ENCODE data around the gene MBNL2. TPM values are rescaled to one million over a fixed set of nuclear protein-coding genes. Genes with fewer than 3 reads are reported as not detected.

The MBNL2 gene
- total RNA-seq, 1 experiment from 2014 or later = 0.85 TPM

DNA sequence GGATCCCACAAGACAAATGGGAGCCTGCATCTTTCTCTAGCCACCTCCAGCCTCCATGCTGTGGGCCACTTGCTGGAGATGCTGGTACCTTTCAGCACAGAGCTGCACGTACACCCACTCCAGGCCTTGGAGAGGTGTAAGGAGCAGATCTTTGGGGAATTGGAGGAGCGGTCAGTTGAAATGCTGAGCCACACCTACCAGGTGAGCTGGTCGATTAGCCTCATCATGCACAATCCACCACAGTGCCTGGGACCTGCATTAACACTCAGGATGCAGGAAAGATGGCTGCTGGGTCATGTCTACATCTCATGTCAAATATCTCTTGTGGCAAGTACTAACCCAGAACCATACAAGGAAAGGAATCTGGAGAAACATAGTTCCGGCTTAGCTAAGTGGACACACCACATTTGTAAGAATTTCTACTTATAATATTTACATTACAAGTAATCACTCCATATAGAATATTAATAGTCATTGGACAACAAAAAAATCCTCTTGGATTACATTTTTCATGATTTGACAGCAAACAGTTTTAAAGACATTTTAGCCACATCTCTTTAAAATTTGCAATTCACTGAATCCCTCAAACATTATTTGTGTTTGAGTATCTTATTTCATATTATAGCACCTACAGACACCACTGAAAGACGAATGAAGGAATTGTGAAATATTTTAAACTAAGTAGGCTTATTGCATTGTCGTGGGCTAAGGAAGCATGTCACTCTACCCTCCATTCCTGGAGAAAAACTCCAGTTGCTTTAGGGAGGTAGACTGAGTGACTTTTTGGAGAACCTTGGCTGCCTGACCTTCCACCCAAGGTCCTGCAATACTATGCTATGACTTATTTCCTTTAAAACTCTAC is 21.8 kb upstream of the MBNL2 start (continued):
- TF ChIP-seq, protein P1, sequence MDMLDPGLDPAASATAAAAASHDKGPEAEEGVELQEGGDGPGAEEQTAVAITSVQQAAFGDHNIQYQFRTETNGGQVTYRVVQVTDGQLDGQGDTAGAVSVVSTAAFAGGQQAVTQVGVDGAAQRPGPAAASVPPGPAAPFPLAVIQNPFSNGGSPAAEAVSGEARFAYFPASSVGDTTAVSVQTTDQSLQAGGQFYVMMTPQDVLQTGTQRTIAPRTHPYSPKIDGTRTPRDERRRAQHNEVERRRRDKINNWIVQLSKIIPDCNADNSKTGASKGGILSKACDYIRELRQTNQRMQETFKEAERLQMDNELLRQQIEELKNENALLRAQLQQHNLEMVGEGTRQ (CRISPR knock-in tag; IDR thresholded peaks at IDR 0.05) = no peak
- no peak for TF ChIP-seq TEAD4 (CRISPR knock-in tag; IDR thresholded peaks at IDR 0.05)
- TF ChIP-seq, protein P2, sequence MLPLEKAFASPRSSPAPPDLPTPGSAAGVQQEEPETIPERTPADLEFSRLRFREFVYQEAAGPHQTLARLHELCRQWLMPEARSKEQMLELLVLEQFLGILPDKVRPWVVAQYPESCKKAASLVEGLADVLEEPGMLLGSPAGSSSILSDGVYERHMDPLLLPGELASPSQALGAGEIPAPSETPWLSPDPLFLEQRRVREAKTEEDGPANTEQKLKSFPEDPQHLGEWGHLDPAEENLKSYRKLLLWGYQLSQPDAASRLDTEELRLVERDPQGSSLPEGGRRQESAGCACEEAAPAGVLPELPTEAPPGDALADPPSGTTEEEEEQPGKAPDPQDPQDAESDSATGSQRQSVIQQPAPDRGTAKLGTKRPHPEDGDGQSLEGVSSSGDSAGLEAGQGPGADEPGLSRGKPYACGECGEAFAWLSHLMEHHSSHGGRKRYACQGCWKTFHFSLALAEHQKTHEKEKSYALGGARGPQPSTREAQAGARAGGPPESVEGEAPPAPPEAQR (CRISPR knock-in tag; IDR thresholded peaks at IDR 0.05) = no peak
- no peak for TF ChIP-seq RORB (CRISPR knock-in tag; IDR thresholded peaks at IDR 0.05)
- TF ChIP-seq, protein P3, sequence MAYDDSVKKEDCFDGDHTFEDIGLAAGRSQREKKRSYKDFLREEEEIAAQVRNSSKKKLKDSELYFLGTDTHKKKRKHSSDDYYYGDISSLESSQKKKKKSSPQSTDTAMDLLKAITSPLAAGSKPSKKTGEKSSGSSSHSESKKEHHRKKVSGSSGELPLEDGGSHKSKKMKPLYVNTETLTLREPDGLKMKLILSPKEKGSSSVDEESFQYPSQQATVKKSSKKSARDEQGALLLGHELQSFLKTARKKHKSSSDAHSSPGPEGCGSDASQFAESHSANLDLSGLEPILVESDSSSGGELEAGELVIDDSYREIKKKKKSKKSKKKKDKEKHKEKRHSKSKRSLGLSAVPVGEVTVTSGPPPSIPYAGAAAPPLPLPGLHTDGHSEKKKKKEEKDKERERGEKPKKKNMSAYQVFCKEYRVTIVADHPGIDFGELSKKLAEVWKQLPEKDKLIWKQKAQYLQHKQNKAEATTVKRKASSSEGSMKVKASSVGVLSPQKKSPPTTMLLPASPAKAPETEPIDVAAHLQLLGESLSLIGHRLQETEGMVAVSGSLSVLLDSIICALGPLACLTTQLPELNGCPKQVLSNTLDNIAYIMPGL (CRISPR knock-in tag; IDR thresholded peaks at IDR 0.05) = no peak
- TF ChIP-seq, protein P4, sequence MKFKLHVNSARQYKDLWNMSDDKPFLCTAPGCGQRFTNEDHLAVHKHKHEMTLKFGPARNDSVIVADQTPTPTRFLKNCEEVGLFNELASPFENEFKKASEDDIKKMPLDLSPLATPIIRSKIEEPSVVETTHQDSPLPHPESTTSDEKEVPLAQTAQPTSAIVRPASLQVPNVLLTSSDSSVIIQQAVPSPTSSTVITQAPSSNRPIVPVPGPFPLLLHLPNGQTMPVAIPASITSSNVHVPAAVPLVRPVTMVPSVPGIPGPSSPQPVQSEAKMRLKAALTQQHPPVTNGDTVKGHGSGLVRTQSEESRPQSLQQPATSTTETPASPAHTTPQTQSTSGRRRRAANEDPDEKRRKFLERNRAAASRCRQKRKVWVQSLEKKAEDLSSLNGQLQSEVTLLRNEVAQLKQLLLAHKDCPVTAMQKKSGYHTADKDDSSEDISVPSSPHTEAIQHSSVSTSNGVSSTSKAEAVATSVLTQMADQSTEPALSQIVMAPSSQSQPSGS (CRISPR knock-in tag; IDR thresholded peaks at IDR 0.05; ENCODE audit: borderline replicate concordance, low read depth) = no peak
- no peak for TF ChIP-seq ESRRA (CRISPR knock-in tag; IDR thresholded peaks at IDR 0.05; ENCODE audit: borderline replicate concordance)
- TF ChIP-seq SMAD3 (CRISPR knock-in tag; IDR thresholded peaks at IDR 0.05; ENCODE audit: borderline replicate concordance) = no peak
- TF ChIP-seq NFE2L1 (CRISPR knock-in tag; IDR thresholded peaks at IDR 0.05) = no peak

DNA sequence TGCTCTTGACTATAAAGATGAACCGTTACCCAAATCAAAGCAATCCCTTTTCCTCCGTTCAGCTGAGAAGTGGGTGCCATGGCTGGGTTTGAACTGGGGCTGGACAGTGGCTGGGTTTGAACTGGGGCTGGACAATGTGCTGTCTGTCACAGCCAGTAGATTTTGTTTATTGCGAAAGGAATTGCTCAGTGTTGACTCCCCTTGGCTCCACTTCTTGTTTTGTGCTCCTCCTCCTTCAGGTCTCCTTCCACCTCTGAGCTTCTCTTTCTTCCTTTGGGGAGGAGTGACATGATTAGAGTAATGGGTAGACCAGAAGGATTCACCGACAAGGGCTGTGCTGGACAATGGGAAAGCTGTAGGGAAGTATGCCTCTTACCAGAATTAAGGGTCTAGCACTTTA is 19.4 kb upstream of the MBNL2 start:
- ChIA-PET POLR2A (no interaction called here), CTCF (no interaction called here)
- Mint-ChIP-seq H3K4me3 (no peak overlapping the region), H3K9me3 (peaks cover 20% of the 10 kb centered on the region), H3K4me1 (no peaks in the 10 kb centered on the region), H3K36me3 (no peaks in the 10 kb centered on the region), H3K27ac (no peak overlapping the region), H3K27me3 (ENCODE audit: low read depth) (peaks cover 8% of the 10 kb centered on the region)
- TF ChIP-seq, protein P5, sequence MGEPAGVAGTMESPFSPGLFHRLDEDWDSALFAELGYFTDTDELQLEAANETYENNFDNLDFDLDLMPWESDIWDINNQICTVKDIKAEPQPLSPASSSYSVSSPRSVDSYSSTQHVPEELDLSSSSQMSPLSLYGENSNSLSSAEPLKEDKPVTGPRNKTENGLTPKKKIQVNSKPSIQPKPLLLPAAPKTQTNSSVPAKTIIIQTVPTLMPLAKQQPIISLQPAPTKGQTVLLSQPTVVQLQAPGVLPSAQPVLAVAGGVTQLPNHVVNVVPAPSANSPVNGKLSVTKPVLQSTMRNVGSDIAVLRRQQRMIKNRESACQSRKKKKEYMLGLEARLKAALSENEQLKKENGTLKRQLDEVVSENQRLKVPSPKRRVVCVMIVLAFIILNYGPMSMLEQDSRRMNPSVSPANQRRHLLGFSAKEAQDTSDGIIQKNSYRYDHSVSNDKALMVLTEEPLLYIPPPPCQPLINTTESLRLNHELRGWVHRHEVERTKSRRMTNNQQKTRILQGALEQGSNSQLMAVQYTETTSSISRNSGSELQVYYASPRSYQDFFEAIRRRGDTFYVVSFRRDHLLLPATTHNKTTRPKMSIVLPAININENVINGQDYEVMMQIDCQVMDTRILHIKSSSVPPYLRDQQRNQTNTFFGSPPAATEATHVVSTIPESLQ (CRISPR knock-in tag; IDR thresholded peaks at IDR 0.05) = no peak
- TF ChIP-seq ETV6 (CRISPR knock-in tag; IDR thresholded peaks at IDR 0.05) (no peak), IRF2 (CRISPR knock-in tag; IDR thresholded peaks at IDR 0.05; ENCODE audit: borderline replicate concordance, low read depth) (no peak), SMAD4 (CRISPR knock-in tag; IDR thresholded peaks at IDR 0.05) (no peak), MXD4 (CRISPR knock-in tag; IDR thresholded peaks at IDR 0.05; ENCODE audit: borderline replicate concordance) (no peak), ZNF121 (CRISPR knock-in tag; IDR thresholded peaks at IDR 0.05) (no peak), CREB1 (CRISPR knock-in tag; IDR thresholded peaks at IDR 0.05) (no peak), NFATC4 (CRISPR knock-in tag; IDR thresholded peaks at IDR 0.05) (no peak), TEAD4 (CRISPR knock-in tag; IDR thresholded peaks at IDR 0.05) (no peak)
- TF ChIP-seq, protein P6, sequence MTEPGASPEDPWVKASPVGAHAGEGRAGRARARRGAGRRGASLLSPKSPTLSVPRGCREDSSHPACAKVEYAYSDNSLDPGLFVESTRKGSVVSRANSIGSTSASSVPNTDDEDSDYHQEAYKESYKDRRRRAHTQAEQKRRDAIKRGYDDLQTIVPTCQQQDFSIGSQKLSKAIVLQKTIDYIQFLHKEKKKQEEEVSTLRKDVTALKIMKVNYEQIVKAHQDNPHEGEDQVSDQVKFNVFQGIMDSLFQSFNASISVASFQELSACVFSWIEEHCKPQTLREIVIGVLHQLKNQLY (CRISPR knock-in tag; IDR thresholded peaks at IDR 0.05) = no peak
- TF ChIP-seq, protein P7, sequence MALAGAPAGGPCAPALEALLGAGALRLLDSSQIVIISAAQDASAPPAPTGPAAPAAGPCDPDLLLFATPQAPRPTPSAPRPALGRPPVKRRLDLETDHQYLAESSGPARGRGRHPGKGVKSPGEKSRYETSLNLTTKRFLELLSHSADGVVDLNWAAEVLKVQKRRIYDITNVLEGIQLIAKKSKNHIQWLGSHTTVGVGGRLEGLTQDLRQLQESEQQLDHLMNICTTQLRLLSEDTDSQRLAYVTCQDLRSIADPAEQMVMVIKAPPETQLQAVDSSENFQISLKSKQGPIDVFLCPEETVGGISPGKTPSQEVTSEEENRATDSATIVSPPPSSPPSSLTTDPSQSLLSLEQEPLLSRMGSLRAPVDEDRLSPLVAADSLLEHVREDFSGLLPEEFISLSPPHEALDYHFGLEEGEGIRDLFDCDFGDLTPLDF (CRISPR knock-in tag; IDR thresholded peaks at IDR 0.05) = no peak
- DNase-seq (ENCODE audit: low spot score) (no peak), ATAC-seq (no peak)
